Superior temporal gyrus (tissue), 1 donor: ENCODE data around the gene TPSG1.
"Not testable (repeated sequence)": the region's sequence is repeated elsewhere in the genome, so short reads cannot be mapped to it uniquely, and the experiment has no call there.

ENCODE experiments used
- DNase-seq: peaks from one replicate; pipeline ENCODE4 v3.0.0-alpha.2; 2016; ENCODE audit errors: extremely low spot score

The TPSG1 gene

DNA sequence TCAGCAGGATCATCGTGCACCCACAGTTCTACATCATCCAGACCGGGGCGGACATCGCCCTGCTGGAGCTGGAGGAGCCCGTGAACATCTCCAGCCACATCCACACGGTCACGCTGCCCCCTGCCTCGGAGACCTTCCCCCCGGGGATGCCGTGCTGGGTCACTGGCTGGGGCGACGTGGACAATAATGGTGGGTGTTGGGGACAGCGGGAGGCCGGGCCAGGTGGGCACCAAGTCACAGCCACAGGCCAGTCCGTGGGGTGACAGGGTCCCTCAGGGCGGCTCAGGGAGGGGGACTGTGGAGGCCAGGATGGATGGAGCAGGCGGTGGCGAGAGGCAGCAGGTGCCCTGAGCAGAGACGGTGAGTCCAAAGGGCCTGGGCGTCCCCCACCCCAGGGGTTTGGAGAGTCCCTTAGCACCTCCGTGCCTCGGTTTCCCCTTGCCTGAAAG, 31.8 kb upstream of the TPSG1 start:
- no peak for DNase-seq

DNA sequence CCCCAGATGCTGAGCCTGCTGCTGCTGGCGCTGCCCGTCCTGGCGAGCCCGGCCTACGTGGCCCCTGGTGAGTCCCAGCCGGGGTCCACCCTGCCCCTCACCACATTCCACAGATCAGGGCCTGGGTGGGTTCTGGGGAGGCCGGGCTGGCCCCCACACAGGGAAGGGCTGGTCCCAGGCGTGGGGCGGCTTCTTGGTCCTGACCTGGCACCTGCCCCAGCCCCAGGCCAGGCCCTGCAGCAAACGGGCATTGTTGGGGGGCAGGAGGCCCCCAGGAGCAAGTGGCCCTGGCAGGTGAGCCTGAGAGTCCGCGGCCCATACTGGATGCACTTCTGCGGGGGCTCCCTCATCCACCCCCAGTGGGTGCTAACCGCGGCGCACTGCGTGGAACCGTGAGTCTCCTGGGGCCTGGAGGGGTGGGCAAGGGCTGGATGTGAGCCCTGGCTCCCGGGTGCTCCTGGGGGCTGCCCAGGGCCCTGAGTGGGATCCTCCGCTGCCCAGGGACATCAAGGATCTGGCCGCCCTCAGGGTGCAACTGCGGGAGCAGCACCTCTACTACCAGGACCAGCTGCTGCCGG, 31.3 kb upstream of the TPSG1 start:
- not testable (repeated sequence) for DNase-seq

DNA sequence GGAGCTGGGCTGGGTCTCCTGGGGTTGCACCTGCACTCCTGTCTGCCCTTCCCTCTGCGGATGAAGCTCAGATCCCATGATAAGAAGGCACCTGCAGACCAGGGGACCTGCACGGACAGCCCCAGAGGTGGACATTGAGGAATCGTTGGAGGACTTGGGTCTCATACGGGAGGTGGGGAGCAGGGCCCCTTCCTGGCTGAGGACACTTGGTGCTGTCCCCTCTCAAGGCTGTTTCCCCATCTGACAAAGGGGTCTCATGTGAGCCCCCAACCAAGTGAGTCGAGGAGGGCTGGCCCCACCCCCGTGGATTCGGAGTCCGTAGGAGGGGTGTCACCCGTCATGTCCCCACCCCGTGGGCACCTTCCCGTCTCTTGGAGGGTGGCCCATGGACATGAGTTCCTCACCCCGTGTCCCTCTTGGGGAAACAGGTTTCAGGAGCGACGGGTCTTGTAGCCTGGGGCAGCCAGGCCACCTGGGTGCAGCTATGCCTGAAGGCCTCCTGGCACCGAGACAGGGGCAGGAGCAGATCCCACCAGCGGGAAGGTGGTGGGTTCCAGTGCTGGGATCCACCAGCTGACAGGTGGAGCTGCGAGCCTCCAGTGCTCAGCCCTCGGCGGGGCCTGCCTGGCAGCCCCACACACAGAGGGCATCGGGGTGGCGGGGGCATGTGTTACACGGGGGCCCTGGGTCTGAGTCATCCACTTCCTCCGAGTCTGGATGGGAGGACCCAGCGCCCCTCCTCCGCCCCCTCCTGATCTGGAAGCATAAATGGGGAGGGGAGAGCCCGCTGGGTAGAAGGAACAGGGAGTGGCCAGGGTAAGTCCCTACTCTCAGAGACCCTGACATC, 30.4 kb upstream of the TPSG1 start, which contains the start of gene TPSD1:
Gene TPSD1 (plus strand): TSS at position 794 of the 847 bp plus-strand sequence. CDS start 212 bp downstream, outside the sequence.
- not testable (repeated sequence) for DNase-seq

DNA sequence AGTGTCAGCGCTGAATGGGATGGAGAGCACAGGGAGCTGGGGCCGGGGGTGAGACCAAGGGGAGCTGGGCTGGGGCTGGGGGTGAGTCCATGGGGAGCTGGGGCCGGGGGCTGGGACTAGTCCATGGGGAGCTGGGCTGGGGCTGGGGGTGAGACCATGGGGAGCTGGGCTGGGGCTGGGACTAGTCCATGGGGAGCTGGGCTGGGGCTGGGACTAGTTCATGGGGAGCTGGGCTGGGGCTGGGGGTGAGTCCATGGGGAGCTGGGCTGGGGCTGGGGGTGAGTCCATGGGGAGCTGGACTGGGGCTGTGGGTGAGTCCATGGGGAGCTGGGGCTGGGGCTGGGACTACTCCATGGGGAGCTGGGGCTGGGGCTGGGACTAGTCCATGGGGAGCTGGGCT, 29.8 kb upstream of the TPSG1 start:
- not testable (repeated sequence) for DNase-seq

DNA sequence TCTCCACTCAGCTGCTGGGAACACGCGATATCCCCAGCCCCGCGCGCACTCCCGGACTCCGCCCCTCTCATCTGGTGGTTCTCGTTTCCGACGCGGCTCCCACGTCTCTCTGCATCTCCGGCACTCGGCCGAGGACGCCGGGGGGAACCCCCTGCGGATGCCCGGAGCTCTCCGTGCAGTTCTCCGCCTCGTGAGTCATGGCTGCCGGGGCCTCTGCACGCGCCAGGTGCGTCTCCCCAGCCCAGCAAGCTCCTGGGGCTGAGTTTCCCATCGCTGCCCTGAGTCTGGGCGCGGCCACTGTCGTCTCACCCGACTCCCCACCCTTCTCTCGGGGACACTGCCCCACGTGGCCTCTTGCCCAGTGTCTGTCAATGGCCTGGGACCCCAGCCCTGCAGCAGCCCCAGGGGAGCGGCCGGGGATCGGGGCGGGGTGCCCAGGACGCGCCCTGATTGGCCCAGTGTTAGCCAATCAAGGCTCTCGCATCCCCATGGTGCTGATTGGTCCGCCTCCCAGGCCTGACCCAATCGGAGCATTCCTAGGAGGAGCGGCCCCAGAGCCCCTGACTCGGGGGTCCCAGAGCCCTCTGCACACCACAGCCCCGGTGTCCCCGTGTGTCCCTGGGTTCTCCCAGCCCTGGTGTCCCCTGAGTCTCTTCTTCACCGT, 28.8 kb upstream of the TPSG1 start:
- DNase-seq, result not testable (repeated sequence)

DNA sequence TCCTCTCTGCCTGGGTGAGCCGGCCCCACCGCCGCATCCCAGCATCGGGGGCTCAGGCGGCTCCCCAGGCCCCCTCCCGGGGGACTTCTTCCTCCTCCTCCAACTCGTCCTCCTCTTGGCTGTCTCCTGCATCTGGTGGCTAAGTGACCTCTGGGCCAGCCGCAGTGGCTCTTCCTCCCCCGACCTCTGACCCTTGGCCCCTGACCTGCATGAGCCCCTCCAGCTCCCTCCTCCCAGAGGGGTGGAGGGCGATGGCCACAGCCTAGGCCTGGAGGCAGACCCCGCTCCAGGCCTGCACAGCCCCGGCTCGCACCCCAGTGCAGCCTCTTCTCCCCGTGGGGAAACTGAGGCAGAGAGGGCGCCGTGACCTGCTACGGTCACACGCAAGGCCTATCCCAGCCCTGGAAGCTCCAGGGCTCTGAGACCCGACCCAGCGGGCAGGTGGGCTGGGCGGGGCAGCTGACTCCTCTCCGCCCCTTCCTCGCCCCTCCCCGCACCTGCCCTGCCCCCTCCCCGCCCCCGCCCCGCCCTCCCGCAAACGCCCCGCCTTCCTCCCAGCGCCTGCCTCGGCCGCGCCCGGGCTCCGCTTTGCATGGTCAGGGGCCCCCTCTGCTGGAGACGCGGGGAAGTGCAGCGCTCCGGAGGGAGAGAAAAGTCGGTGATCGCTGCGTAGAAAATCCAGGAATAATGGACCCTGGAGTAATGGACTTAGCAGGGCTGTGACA, 24.1 kb upstream of the TPSG1 start:
- DNase-seq, result not testable (repeated sequence)

DNA sequence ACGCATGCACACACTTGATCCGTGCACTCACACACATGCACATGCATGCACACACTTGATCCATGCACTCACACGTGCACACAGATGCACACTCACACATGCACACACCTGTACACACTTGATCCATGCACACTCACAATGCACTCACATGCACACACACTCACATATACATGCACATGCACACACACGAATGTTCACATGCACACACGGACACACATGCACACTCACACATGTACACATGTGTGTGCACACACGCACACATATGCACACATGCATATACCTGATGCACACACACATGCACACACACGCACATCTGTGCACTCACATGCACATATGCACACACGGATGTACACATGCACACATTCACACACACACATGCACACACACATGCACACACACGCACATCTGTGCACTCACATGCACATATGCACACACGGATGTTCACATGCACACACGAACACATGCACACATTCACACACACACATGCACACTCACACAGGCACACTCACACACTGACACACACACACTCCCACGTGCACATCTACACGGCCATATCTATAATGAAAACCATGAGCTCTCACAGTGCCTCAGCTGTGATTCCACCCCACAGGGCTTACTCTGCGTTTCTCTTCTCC, 23.0 kb upstream of the TPSG1 start:
- DNase-seq, result not testable (repeated sequence)

DNA sequence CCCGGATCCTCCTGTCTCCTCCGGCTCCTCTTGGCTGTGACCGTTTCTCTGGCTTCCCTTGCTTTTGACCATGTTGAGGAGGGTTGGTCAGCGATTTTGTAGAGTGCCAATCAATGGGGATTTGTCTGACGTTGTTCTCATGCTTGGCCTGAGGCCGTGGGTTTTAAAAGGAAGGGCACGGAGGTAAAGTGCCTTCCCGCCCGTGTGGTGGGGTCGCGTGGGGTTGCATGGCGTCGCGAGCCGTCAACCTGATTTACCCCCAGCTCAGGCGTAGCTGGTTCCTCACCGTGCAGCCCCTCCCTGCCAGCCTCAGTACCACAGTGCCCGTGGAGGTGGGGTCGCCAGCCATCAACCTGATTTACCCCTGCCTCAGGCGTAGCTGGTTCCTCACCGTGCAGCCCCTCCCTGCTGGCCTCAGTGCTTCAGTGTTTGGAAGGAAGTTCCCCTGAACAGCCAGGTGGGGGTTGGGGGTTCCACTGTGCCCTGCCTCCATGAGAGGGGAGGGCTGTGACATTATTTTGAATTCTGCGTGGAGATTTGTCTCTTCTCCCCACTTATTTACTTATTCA, 20.5 kb upstream of the TPSG1 start:
- DNase-seq, result no peak

DNA sequence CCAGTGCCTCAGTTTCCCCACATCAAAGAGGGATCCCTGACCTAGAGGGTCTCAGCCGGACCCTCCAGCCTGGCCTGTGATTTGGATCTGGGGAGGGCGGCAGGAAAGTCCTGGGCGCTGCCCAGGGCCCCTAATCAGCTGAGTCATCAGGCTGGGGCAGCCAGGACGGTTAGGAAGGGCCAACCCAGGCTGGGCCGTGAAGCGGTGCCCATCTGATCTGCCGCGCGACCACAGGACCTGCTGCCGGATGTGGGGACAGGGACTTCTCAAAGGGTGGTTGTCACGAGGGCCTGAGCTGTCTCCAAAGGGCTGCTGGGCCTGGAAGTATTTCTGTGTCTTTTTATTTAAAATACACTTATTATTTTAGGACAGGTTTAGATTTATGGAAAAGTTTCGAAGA, 19.8 kb upstream of the TPSG1 start:
- DNase-seq, result no peak

DNA sequence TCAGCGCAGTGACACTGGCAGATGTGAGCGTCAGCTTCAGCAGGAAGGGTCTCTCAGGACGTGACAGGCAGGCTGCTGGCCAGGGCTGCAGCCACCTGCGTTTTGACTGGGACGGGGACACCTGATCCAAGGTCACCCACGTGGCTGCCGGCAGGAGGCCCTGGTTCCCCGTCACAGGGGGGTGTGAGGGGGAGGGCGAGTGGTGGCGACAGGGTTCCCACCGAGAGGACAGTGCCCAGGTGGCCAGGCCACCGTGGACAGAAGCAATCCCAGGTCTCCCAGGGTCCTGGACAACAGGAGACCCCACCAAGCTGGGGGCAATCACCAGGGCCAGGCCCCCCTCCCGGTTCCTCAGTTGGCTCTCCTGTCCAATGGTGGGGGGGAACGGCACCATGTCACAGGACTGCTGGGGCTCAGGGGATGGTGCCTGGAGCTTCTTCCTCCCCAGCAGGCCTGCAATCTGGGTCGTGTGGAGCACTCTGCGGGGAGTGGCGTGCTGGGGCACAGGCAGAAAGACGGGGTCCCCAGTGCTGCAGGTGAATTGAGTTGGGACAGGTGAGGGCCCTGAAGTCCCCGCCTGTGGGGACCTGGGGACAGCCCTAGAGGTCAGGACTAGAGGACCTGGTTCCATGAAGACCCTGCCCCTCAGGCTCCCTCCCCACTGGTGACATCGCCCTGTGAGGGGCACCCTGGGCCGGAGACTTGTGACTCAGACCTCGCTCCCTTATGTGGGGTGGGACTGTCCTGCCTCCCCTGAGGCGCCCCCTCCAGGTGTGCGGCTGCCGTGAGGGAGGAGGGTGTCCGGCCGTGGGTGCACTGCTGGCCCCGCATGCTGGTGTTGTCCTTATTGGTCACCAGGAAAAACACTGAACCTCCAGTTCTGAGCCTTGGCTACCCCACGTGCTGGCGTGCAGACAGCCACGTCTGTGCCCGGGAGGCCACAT, 19.1 kb upstream of the TPSG1 start:
- not testable (repeated sequence) for DNase-seq

DNA sequence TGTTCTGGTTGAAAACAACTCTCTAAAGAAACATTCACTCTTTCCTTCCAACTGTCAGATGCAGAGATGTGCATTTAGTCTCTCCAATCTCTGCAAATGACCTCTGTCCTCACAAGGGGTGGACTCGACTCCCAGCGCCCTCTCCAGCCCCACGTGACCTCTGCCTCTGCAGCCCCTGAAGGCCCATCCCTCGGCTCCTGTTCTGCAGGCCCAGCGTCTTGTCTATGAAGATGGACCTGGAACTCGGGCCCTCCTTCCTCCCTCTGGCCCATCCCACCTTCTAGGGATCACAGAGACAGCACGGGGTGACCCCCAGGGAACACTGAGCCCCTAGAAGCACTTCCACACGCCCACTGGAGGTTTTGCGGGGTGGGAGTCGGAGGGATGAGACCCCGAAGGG, 18.3 kb upstream of the TPSG1 start:
- not testable (repeated sequence) for DNase-seq

DNA sequence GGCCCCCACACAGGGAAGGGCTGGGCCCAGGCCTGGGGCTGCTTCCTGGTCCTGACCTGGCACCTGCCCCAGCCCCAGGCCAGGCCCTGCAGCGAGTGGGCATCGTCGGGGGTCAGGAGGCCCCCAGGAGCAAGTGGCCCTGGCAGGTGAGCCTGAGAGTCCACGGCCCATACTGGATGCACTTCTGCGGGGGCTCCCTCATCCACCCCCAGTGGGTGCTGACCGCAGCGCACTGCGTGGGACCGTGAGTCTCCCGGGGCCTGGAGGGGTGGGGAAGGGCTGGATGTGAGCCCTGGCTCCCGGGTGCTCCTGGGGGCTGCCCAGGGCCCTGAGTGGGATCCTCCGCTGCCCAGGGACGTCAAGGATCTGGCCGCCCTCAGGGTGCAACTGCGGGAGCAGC, 16.0 kb upstream of the TPSG1 start:
- DNase-seq, result not testable (repeated sequence)

DNA sequence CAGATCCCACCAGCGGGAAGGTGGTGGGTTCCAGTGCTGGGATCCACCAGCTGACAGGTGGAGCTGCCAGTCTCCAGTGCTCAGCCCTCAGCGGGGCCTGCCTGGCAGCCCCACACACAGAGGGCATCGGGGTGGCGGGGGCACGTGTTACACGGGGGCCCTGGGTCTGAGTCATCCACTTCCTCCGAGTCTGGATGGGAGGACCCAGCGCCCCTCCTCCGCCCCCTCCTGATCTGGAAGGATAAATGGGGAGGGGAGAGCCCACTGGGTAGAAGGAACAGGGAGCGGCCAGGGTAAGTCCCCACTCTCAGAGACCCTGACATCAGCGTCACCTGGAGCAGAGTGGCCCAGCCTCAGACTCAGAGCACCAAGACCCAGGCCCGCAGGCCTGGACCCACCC, 15.4 kb upstream of the TPSG1 start, which contains the start of gene TPSAB1:
Gene TPSAB1 (plus strand): TSS at position 270 of the 400 bp plus-strand sequence. CDS start 234 bp downstream, outside the sequence.
- DNase-seq, result not testable (repeated sequence)

DNA sequence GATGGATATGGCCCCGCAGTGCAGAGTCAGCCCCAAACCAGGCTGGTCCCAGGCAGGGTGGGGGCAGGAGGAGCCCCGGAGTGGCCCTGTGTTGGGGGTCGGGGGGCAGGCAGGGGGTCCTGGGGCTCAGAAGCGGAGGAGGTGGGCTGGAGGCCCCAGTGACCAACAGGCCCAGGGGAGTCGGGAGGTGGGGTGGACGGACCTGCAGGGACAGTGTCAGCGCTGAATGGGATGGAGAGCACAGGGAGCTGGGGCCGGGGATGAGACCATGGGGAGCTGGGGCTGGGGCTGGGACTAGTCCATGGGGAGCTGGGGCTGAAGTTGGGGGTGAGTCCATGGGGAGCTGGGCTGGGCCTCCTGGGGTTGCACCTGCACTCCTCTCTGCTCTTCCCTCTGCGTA, 14.5 kb upstream of the TPSG1 start:
- DNase-seq, result not testable (repeated sequence)

DNA sequence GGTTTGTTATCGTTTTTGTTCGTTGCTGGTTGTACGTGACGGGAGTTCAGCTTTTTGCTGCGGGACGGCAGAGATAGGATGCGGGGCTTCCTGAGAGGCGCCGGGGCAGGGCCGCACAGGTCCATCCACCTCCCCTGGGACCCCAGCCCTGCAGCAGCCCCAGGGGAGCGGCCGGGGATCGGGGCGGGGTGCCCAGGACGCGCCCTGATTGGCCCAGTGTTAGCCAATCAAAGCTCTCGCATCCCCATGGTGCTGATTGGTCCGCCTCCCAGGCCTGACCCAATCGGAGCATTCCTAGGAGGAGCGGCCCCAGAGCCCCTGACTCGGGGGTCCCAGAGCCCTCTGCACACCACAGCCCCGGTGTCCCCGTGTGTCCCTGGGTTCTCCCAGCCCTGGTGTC, 13.8 kb upstream of the TPSG1 start:
- not testable (repeated sequence) for DNase-seq

DNA sequence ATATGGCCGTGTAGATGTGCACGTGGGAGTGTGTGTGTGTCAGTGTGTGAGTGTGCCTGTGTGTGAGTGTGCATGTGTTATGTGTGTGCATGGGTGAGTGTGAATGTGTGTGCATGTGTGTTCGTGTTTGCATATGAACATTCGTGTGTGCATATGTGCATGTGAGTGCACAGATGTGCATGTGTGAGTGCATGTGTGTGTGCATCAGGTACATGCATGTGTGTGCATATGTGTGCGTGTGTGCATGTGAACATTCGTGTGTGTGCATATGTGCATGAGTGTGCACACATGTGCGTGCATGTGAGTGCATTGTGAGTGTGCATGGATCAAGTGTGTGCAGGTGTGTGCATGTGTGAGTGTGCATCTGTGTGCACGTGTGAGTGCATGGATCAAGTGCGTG, 12.9 kb upstream of the TPSG1 start:
- no peak for DNase-seq

DNA sequence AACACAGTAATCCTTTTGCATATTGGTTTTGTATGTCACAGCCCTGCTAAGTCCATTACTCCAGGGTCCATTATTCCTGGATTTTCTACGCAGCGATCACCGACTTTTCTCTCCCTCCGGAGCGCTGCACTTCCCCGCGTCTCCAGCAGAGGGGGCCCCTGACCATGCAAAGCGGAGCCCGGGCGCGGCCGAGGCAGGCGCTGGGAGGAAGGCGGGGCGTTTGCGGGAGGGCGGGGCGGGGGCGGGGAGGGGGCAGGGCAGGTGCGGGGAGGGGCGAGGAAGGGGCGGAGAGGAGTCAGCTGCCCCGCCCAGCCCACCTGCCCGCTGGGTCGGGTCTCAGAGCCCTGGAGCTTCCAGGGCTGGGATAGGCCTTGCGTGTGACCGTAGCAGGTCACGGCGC, 11.6 kb upstream of the TPSG1 start:
- not testable (repeated sequence) for DNase-seq

DNA sequence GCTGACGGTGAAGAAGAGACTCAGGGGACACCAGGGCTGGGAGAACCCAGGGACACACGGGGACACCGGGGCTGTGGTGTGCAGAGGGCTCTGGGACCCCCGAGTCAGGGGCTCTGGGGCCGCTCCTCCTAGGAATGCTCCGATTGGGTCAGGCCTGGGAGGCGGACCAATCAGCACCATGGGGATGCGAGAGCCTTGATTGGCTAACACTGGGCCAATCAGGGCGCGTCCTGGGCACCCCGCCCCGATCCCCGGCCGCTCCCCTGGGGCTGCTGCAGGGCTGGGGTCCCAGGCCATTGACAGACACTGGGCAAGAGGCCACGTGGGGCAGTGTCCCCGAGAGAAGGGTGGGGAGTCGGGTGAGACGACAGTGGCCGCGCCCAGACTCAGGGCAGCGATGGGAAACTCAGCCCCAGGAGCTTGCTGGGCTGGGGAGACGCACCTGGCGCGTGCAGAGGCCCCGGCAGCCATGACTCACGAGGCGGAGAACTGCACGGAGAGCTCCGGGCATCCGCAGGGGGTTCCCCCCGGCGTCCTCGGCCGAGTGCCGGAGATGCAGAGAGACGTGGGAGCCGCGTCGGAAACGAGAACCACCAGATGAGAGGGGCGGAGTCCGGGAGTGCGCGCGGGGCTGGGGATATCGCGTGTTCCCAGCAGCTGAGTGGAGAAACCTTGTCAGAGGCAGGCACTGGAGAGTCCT, 7.1 kb upstream of the TPSG1 start:
- DNase-seq, result not testable (repeated sequence)

DNA sequence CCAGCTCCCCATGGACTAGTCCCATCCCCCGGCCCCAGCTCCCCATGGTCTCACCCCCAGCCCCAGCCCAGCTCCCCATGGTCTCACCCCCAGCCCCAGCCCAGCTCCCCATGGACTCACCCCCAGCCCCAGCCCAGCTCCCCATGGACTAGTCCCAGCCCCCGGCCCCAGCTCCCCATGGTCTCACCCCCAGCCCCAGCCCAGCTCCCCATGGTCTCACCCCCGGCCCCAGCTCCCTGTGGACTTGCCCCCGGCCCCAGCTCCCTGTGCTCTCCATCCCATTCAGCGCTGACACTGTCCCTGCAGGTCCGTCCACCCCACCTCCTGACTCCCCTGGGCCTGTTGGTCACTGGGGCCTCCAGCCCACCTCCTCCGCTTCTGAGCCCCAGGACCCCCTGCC, 6.2 kb upstream of the TPSG1 start:
- DNase-seq, result not testable (repeated sequence)
